HCT116 (cell line): ENCODE data around the gene MIA3. TPM values are rescaled to one million over a fixed set of nuclear protein-coding genes. Genes with fewer than 3 reads are reported as not detected.

Source experiments
- ATAC-seq: fragments of 200-7000 bp; cut with Tn5 transposase; 2 replicates; pipeline ENCODE4 v1.9.1; 2020; ENCODE audit warnings: mild to moderate bottlenecking, moderate library complexity
- BruUV-seq: library from RNA; stranded (reverse); fragments of 400-500 nt; replicated peaks from 2 replicates; lab custom pipeline; 2021; lab: Mats Ljungman, UMichigan
- CTCF ChIA-PET: fragments of 300-600 bp; sonication (Branson Sonifier 250); formaldehyde crosslinking; loops from one replicate; lab custom pipeline; 2021; ENCODE audit warnings: antibody characterized with exemption; lab: Charles Lee
- POLR2A ChIA-PET: fragments of 300-600, 350-600 bp; sonication (Branson Sonifier 250); formaldehyde crosslinking; loops from one replicate; lab custom pipeline; 2021; ENCODE audit warnings: antibody characterized with exemption; lab: Charles Lee
- RAD21 ChIA-PET, 2 experiments: fragments of 300-600 bp; sonication (Branson Sonifier 250); formaldehyde crosslinking; loops; one replicate each; lab custom pipeline; 2023; ENCODE audit warnings: low total read pairs in 2 of 2; ENCODE audit not compliant: uncharacterized antibody in 2 of 2, unreplicated experiment in 2 of 2, low non-redundant PET in 1 of 2; lab: Charles Lee
- DNase-seq: peaks from one replicate; pipeline ENCODE4 v3.0.0-alpha.2; 2010; ENCODE audit warnings: low read depth, low spot score
- H2AFZ ChIP-seq: fragments of 200-600 bp; shearing (Covaris generic), sonication (generic); 2 replicates; pipeline ENCODE4 v1.6.1; 2017; ENCODE audit warnings: low read depth, mixed run types, mixed read lengths, antibody characterized with exemption, low read length; ENCODE audit not compliant: poor library complexity, severe bottlenecking
- H3K27ac ChIP-seq: 2 replicates; pipeline ENCODE4 v1.5.1; 2012; ENCODE audit warnings: low read depth, low read length
- H3K27me3 ChIP-seq: fragments of 200-600 bp; sonication (generic); 2 replicates; pipeline ENCODE4 v1.6.1; 2016; ENCODE audit warnings: mixed run types, low read length, mixed read lengths; ENCODE audit not compliant: insufficient read depth
- H3K36me3 ChIP-seq, 2 experiments: fragments of 200-500 bp in 1 of 2; fragments of 200-600 bp in 1 of 2; sonication (Bioruptor generic) in 1 of 2; sonication (generic) in 1 of 2; 2 replicates each; pipeline versions ENCODE4 v1.5.1 to v1.6.1; 2014 to 2016; ENCODE audit warnings: low read length in 2 of 2, inconsistent platforms in 1 of 2, mixed read lengths in 1 of 2, mixed run types in 1 of 2; ENCODE audit not compliant: insufficient read depth in 2 of 2, control insufficient read depth in 1 of 2
- H3K4me1 ChIP-seq, 2 experiments: fragments of 200-600 bp in 1 of 2; sonication (generic) in 1 of 2; 2 replicates each; pipeline versions ENCODE4 v1.5.1 to v1.6.1; 2012 to 2017; ENCODE audit warnings: low read length in 2 of 2, inconsistent platforms in 1 of 2, mild to moderate bottlenecking in 1 of 2, mixed read lengths in 1 of 2, mixed run types in 1 of 2, moderate library complexity in 1 of 2; ENCODE audit not compliant: insufficient read depth in 2 of 2, control insufficient read depth in 1 of 2
- H3K4me2 ChIP-seq: fragments of 200-600 bp; sonication (generic); 2 replicates; pipeline ENCODE4 v1.6.1; 2017; ENCODE audit warnings: mixed run types, low read length, mixed read lengths
- H3K4me3 ChIP-seq, 2 experiments: fragments of 200-600 bp in 1 of 2; sonication (generic) in 1 of 2; replicated peaks in 1 of 2; 2 replicates each; pipeline ENCODE4 v1.5.1; 2011 to 2016; ENCODE audit warnings: low read length in 2 of 2, control low read depth in 1 of 2, low read depth in 1 of 2, mild to moderate bottlenecking in 1 of 2, mixed read lengths in 1 of 2, mixed run types in 1 of 2
- H3K79me2 ChIP-seq: fragments of 200-600 bp; sonication (generic); 2 replicates; pipeline ENCODE4 v1.6.1; 2017; ENCODE audit warnings: mild to moderate bottlenecking, mixed run types, low read length, moderate library complexity, mixed read lengths; ENCODE audit not compliant: insufficient read depth
- H3K9ac ChIP-seq: fragments of 200-600 bp; sonication (generic); 2 replicates; pipeline ENCODE4 v1.6.1; 2016; ENCODE audit warnings: low read length, mixed read lengths
- H3K9me2 ChIP-seq: fragments of 200-600 bp; sonication (generic), shearing (Covaris generic); 2 replicates; pipeline ENCODE4 v1.6.1; 2017; ENCODE audit warnings: mixed run types, mild to moderate bottlenecking, moderate library complexity; ENCODE audit not compliant: insufficient read depth
- H3K9me3 ChIP-seq, 2 experiments: fragments of 200-500 bp in 1 of 2; fragments of 200-600 bp in 1 of 2; sonication (Bioruptor generic) in 1 of 2; sonication (generic) in 1 of 2; 2 replicates each; pipeline ENCODE4 v1.6.1; 2014 to 2017; ENCODE audit warnings: low read length in 2 of 2, mixed read lengths in 2 of 2, inconsistent platforms in 1 of 2, low read depth in 1 of 2, mild to moderate bottlenecking in 1 of 2, mixed run types in 1 of 2, moderate library complexity in 1 of 2; ENCODE audit not compliant: control insufficient read depth in 1 of 2, insufficient read depth in 1 of 2
- H4K20me1 ChIP-seq: fragments of 200-600 bp; sonication (generic), shearing (Covaris generic); 2 replicates; pipeline ENCODE4 v1.6.1; 2017; ENCODE audit warnings: mixed run types, mild to moderate bottlenecking, moderate library complexity; ENCODE audit not compliant: insufficient read depth
- SRF ChIP-seq: IDR thresholded peaks from 2 replicates; pipeline ENCODE4 v1.6.1; 2012; ENCODE audit warnings: low read depth
- YY1 ChIP-seq: IDR thresholded peaks from 2 replicates; pipeline ENCODE4 v1.6.1; 2011; ENCODE audit warnings: low read length, low read depth, moderate library complexity, mild to moderate bottlenecking; ENCODE audit not compliant: insufficient replicate concordance; ENCODE audit errors: extremely low read depth
- ZFX ChIP-seq: fragments of 450-650 bp; IDR thresholded peaks from 2 replicates; pipeline ENCODE4 v1.6.1; 2017
- intact Hi-C: fragments of 100-400 bp; cut with micrococcal nuclease; formaldehyde crosslinking; loops from 2 replicates; pipeline ENCODE4 v1.10.0; 2022
- total RNA-seq: library from RNA; stranded (reverse); gene quantifications from one replicate; pipeline ENCODE4 v1.2.1, GENCODE V29; 2021; ENCODE audit not compliant: unreplicated experiment
- TF ChIP-seq, protein P1 (sequence below), 3 experiments: fragments of 200-600 bp in 1 of 3; sonication (generic) in 1 of 3; IDR thresholded peaks in 2 of 3; conservative IDR thresholded peaks in 1 of 3; 2 replicates each; pipeline ENCODE4 v1.5.1; 2012 to 2017; ENCODE audit warnings: low read depth in 2 of 3, low read length in 2 of 3, antibody characterized with exemption in 1 of 3, borderline replicate concordance in 1 of 3, control low read depth in 1 of 3, mild to moderate bottlenecking in 1 of 3, mixed read lengths in 1 of 3, mixed run types in 1 of 3, moderate library complexity in 1 of 3; ENCODE audit not compliant: insufficient read depth in 1 of 3

The MIA3 gene
- total RNA-seq, 1 experiment from 2014 or later: 62.7 TPM

- POLR2A ChIA-PET: no interaction called here
- no peak overlapping the region for H2AFZ ChIP-seq
- H3K36me3 ChIP-seq: no peaks in the 10 kb centered on the region
- TF ChIP-seq ZFX (no peak), YY1 (no peak), SRF (no peak)
- TF ChIP-seq, protein P1, sequence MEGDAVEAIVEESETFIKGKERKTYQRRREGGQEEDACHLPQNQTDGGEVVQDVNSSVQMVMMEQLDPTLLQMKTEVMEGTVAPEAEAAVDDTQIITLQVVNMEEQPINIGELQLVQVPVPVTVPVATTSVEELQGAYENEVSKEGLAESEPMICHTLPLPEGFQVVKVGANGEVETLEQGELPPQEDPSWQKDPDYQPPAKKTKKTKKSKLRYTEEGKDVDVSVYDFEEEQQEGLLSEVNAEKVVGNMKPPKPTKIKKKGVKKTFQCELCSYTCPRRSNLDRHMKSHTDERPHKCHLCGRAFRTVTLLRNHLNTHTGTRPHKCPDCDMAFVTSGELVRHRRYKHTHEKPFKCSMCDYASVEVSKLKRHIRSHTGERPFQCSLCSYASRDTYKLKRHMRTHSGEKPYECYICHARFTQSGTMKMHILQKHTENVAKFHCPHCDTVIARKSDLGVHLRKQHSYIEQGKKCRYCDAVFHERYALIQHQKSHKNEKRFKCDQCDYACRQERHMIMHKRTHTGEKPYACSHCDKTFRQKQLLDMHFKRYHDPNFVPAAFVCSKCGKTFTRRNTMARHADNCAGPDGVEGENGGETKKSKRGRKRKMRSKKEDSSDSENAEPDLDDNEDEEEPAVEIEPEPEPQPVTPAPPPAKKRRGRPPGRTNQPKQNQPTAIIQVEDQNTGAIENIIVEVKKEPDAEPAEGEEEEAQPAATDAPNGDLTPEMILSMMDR (IDR thresholded peaks at IDR 0.05 in 2 of 3, conservative IDR thresholded peaks at IDR 0.05 in 1 of 3; ENCODE audit: borderline replicate concordance in 1 of 3, insufficient read depth in 1 of 3, low read depth in 2 of 3, low read length in 2 of 3): no peak
- H3K27ac ChIP-seq: no peak overlapping the region
- H3K4me3 ChIP-seq: no peak overlapping the region
- intact Hi-C loops: loop anchor here (5.0 kb wide), 1 partner anchor 67 kb away; no protein-coding TSS in a partner anchor
- H3K79me2 ChIP-seq: peaks cover 80% of the 10 kb centered on the region
- CTCF ChIA-PET: no interaction called here
- RAD21 ChIA-PET: no interaction called here
- H3K9ac ChIP-seq: no peak overlapping the region
- peaks cover 0 to 12% of the 10 kb centered on the region in 2 experiments; a peak in 2 of 4 replicates for H3K4me1 ChIP-seq
- no peak overlapping the region for H3K4me2 ChIP-seq
- no peaks in the 10 kb centered on the region for H3K9me3 ChIP-seq
- no peak for ATAC-seq
- no peak for DNase-seq
- no peaks in the 10 kb centered on the region for H3K9me2 ChIP-seq
- no peaks in the 10 kb centered on the region for H4K20me1 ChIP-seq
- no peaks in the 10 kb centered on the region for H3K27me3 ChIP-seq
- BruUV-seq: no TSS peak
Measured at GRCh38 chr1:222709700-222710153, 91.8 kb downstream of the MIA3 start.
